Measurements from ENCODE around the gene MYEOV.

GRCh38 chr11:69261116-69261515 is 32.8 kb upstream of the MYEOV start:
- TF ChIP-seq HDAC2 (IDR thresholded peaks at IDR 0.05; ENCODE audit: borderline replicate concordance in 1 of 2, low read depth in 2 of 2, low read length in 2 of 2): no peak
- TF ChIP-seq SAP30 (IDR thresholded peaks at IDR 0.05; ENCODE audit: insufficient read depth, insufficient replicate concordance, low read length): no peak

All from H1 (cell line).